ENCODE data around the gene CCS. TPM values are rescaled to one million over a fixed set of nuclear protein-coding genes. Genes with fewer than 3 reads are reported as not detected.
"Not testable (repeated sequence)": the region's sequence is repeated elsewhere in the genome, so short reads cannot be mapped to it uniquely, and the experiment has no call there.

CCS gene
- total RNA-seq, 1 experiment from 2014 or later = 21.6 TPM

GRCh38 chr11:66561178-66561974 lies 31.6 kb upstream of the CCS start:
- DNase-seq (ENCODE audit: low spot score) = no peak

- peak; percentile 3 for DNase-seq (ENCODE audit: low spot score)
Observed at GRCh38 chr11:66561975-66562248, 31.1 kb upstream of the CCS start.

DNA sequence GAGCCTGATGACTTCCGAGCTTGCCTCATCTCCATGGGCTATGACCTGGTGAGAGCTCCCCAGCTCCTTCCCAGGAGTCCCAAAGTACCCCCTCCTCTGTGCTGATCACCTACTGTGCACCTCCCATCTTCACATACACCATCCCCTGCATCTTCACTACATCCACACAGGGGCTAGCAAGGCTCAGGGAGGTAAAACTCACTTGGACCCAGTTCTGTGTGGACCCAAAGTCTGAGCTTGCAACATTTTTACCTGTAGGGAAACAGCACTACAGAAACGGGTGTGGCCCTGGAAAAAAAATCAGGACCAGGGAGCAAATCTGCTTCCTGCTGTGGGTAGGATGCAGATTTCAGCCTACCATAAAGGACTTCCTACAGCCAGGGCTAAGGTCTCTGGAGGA lies 30.7 kb upstream of the CCS start:
- no peak for DNase-seq (ENCODE audit: low spot score)

- DNase-seq (ENCODE audit: low spot score) = no peak
Observed at GRCh38 chr11:66562907-66563583, 29.9 kb upstream of the CCS start.

- DNase-seq (ENCODE audit: low spot score) = no peak
Observed at GRCh38 chr11:66563832-66564231, 29.2 kb upstream of the CCS start.

DNA sequence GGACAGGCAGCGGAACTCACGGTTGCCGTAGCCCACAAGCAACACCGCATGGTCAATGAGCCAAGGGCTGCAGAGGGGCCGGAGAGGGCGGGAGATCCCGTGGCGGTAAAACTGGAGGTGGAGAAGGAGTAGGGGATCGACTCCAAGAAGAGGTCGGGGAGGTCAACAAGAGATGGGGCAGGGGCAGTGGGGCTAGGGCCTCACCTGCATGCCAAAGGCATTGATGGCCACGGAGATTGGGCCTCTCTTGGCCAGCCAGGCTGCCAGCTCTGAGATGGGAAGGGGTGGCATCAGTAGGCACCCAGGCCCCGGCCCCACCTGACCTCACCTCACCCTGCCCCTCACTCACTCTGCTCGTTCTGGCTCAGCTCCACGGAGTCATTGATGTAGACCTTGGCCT lies 28.4 kb upstream of the CCS start:
- no peak for DNase-seq (ENCODE audit: low spot score)

DNA sequence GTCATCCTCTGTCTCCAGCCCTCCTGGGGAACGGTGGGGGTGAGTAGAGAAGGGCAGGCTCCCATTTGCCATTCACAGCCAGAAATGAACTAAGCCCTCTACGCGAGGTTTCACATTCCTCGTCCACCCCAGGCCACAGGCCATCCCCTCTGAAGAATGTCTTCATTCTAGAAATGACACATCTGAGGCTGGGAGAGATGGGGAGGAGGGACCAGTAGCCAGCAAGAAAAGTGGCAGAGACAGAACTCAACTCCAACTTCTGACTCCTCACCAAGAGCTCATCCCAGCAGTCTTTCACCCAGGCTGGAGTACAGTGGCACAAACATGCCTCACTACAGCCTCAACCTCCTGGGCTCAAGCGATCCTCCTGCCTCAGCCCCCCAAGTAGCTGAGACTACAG lies 28.0 kb upstream of the CCS start:
- peak; percentile 2 for DNase-seq (ENCODE audit: low spot score)

DNA sequence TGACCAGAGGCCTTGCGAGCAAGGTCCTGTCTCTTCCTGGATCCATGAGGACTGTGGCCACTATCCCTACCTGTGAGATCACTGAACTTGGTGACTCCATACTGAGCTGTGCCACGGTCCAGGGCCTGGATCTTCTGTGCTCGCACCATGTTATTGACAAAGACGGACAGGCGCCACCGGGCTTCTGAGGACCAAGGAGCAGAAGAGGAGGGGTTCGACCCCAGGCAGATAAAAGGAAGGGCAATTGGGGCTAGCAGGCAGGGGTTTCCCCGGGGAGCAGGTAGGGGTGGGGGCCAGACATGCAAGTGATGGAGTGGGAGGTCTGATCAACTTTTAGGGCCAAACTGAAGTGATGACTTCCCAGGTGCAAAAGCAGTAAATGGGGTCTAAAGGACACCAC lies 26.8 kb upstream of the CCS start:
- DNase-seq (ENCODE audit: low spot score) = no peak

GRCh38 chr11:66567787-66568123 lies 25.2 kb upstream of the CCS start:
- no peak for DNase-seq (ENCODE audit: low spot score)

GRCh38 chr11:66568124-66568916 lies 24.7 kb upstream of the CCS start, which contains the start of gene CTSF:
TSS of gene CTSF (minus strand) at chr11:66568606. CDS start at chr11:66568486, 120 bp downstream.
- DNase-seq (ENCODE audit: low spot score) = peak; percentile 47

DNA sequence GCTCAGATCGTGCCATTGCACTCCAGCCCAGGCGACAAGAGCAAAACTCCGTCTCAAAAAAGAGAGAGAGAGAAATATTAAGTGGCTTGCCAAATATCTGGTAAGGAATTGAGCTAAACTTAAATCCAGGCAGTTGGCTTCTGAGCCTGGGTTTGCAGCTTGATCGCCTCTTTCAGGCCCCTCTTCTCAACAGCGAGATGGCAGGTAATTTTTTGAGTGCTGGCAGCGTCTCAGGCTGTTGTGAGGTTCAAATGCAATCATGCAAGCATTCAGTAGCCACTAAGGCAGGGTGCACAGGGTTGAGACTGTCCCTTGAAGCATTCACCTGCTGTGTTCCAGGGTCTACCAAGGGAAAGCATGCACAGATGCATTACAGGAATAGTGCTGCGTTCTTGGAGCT lies 23.9 kb upstream of the CCS start:
- no peak for DNase-seq (ENCODE audit: low spot score)

DNA sequence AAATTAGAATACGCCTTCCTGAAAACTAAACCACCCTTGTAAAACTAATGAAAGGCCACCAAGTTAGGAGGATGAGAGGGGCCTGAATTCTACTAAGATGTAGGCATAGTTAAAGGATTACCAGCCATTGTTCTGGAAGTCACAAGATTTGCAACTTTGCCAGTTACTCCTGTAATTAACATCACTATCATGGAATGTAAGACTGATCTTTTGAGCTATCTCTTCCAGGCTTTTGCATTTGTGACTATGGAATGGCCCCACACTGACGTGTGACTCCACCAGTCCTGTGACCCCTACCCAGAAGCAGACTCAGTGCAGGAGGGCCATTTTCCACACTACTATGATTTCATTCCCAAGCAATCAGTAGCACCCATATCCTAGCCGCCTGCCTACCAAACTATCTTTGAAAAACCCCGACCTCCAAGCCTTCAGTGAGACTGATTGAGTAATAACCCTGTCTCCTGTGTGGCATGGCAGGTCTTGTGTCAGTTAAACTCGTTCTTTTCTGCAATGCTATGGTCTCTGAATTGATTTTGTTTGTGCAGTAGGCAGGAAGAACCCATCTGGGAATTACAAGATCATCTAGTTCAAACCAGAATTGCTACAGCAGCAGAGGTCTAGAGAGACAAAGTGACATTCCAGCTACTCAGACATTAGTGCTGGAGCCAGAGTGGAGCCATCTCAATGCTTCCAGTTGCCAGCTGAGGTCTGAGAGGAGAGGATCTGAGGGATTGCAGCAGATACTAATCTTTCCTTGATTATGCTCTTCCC lies 22.7 kb upstream of the CCS start:
- no peak for DNase-seq (ENCODE audit: low spot score)

GRCh38 chr11:66570850-66571180 lies 22.2 kb upstream of the CCS start:
- no peak for DNase-seq (ENCODE audit: low spot score)

GRCh38 chr11:66579017-66579606 lies 13.9 kb upstream of the CCS start:
- DNase-seq (ENCODE audit: low spot score) = no peak

GRCh38 chr11:66580803-66581202 lies 12.2 kb upstream of the CCS start:
- no peak for DNase-seq (ENCODE audit: low spot score)

DNA sequence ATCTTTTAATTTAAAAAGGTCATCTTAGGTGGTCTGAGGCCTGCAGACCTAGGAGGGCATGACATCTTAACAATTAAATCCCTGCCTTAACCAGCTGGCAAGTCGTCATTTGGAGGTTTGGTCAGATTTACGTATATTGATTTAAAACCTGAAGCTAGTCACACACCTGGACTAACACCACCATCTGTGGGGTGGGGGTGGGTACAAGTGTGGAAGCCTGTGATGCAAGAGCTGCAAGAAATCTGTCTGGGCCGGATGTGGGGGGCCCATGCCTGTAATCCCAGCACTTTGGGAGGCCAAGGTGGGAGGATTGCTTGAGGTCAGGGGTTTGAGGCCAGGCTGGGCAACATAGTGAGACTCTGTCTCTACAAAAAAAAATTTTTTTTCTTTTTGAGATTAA lies 11.7 kb upstream of the CCS start:
- no peak for DNase-seq (ENCODE audit: low spot score)

DNA sequence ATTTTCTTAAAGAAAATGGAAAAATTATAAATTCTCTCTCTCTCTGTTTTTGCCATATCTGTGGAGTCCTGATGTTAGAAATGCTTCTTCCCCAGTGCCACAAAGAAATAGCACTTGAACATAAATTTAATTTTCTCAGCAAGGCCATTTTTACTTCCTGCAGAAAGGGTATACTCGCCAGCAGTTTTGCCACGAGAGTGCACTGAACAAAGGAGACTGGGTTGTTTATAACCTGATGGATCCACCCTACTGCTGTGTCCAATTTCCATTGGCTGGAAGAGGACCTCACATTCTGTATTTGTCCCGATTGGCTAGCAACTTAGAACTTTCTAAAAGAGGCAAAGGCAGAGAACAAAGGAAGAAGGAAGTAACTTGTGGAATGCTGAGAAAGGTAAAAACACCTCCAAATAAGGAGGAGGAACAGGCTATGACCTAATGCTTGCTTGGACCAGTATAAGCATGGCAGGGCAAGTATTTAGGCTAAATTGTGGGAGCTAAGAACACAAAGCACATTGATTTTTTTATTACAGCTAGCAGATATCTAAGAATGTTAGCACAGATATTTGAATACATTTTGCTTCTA lies 10.3 kb upstream of the CCS start:
- not testable (repeated sequence) for DNase-seq (ENCODE audit: low spot score)

DNA sequence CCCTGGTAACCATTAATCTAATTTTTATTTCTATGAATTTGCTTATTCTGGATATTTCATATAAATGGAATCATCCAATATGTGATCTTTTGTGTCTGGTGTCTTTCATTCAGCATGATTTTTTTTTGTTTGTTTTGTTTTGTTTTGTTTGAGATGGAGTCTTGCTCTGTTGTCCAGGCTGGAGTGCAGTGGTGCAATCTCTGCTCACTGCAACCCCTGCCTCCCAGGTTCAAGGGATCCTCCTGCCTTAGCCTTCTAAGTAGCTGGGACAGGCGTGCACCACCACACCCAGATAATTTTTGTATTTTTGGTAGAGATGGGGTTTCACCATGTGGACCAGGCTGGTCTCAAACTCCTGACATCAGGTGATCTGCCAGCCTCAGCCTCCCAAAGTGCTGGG lies 7.5 kb upstream of the CCS start:
- not testable (repeated sequence) for DNase-seq (ENCODE audit: low spot score)

DNA sequence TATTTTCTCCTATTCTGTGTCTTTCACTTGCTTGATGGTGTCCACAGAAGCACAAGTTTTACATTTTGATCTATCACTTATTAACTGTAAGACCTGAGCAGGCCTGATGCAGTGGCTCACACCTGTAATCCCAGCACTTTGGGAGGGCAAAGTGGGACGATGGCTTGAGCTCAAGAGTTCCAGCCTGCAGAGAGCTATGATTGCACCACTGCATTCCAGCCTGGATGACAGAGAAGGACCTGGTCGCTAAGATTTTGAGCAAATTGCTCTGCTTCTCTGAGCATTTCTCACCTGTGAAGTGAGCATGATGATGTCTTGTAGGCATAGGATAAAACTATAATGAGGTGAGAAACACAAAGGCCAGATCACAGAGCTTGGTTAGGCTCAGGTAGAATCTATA lies 6.8 kb upstream of the CCS start:
- DNase-seq (ENCODE audit: low spot score) = no peak

- not testable (repeated sequence) for DNase-seq (ENCODE audit: low spot score)
Observed at GRCh38 chr11:66589315-66589714, 3.7 kb upstream of the CCS start.

GRCh38 chr11:66589996-66590675 lies 2.8 kb upstream of the CCS start:
- DNase-seq (ENCODE audit: low spot score) = no peak
